ENCODE results near the gene HDAC5. TPM values are rescaled to one million over a fixed set of nuclear protein-coding genes. Genes with fewer than 3 reads are reported as not detected.
A peak's percentile ranks its signal among the peaks of the same experiment; 100 is the strongest.

The HDAC5 gene
- polyA plus RNA-seq, 4 donors, result 10.1 to 39.9 (median 17.3) TPM

DNA sequence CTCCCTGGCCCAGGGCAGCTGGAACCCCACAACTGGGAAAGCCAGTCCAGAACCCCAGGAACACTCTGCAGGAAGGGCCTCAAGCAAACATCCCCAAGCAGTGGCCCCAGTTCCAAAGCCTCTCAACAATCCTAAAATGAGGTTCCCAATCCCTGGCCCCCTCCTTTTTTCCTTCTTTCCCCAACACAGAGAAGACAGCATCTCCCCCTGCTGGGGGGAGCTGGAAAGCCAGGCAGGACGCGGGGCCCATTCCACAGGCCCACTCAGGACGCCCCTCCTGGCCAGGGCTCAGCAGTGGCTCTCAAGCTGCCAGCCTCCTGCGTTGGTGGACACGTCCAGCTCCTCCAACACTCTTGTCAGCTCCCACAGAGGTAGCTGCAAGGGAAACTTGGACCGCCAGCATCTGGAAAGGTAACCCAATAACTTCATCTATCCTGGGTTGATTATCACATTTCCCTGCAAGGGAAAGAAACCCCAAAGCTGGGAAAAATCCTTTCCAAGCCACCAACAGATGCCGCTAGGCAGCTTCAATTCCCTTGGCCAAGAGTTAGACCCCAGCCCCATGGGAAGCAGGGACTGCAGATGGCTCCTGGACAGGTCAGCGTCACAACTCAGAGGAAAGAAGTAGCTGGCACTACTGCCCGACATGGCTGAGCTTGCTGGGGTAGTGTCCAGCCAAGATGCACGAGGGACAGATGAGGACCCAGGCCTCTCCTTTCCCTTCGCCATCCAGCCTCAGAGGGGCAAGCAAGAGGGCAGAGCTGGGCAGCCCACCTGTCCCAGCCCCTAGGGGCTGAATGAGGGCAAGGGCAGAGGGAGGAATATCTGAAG, 7.6 kb downstream of the HDAC5 start:
- Histone ChIP-seq H3K27me3 (ENCODE audit: control insufficient read depth in 3 of 3, insufficient read depth in 3 of 3, low read length in 3 of 3) (no peaks in the 10 kb centered on the region), H3K36me3 (ENCODE audit: control insufficient read depth in 3 of 3, insufficient read depth in 2 of 3, low read depth in 1 of 3, low read length in 3 of 3) (peaks cover 0 to 90% (median 0%) of the 10 kb centered on the region in 3 donors), H3K4me1 (ENCODE audit: control insufficient read depth in 3 of 3, insufficient read depth in 2 of 3, low read depth in 1 of 3, low read length in 2 of 3) (peaks cover 1 to 19% (median 10%) of the 10 kb centered on the region in 3 donors), H3K4me3 (ENCODE audit: low read depth in 1 of 3, low read length in 3 of 3) (no peak overlapping the region), H3K27ac (ENCODE audit: low read depth in 1 of 3, low read length in 2 of 3) (no peak overlapping the region), H3K9me3 (ENCODE audit: control insufficient read depth in 2 of 2, insufficient read depth in 1 of 2, low read depth in 1 of 2, low read length in 1 of 2) (no peaks in the 10 kb centered on the region)
- no peak for FAIRE-seq
- 58 to 75% (median 69%) methylated on average over 11 of the region's 11 CpGs for WGBS, 3 donors
- peak in 1 of 2 donors; percentile 48 for DNase-seq

DNA sequence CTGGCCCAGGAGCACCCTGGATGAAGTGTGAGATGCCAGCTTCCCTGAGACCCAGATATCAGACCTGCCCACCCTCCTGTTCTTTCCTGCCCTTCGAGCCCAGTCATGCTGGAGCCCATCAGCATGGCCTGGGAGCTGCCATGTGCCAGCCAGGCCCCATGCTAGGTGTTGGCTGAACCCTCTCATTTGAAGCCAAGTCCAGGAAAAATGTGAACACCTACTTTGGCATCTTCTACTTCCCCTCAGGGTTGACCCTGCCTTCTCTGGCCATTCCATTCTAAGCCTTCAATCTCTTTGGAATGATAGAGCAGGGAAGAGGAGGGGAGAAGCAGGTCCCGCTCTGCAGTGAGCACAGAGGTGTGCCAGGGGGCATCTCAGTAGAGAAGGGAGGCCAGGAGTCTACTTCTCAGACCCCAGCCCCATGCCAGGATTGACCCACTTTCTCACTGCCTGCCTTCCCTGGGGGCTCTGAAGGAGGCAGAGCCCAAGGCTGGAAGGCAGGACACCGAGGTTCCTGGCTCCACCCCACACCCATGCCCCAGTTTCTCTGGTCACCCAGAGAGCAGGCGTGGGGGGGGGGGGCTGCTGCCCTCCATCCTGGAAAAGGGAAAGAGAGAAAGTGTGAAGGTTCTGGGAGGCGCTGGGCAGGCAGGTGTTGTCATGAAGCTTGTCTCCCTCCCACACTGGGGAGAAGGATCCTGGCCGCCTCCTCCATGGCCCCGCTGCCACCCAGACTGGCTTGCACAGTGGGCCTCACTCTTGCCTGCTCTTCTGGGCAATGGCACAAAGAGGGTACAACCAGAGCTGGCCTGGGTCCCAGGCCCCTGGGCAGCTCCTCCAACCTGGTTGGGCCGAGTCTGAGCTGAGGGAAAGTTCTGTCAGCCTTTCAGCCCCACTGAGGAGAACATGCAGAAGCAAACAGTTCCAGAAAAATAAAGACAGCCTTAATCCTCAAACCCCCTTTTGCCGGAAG, 9.3 kb downstream of the HDAC5 start:
- Histone ChIP-seq H3K27me3 (ENCODE audit: control insufficient read depth in 3 of 3, insufficient read depth in 3 of 3, low read length in 3 of 3) (no peaks in the 10 kb centered on the region), H3K4me3 (ENCODE audit: low read depth in 1 of 3, low read length in 3 of 3) (no peak overlapping the region), H3K9me3 (ENCODE audit: control insufficient read depth in 2 of 2, insufficient read depth in 1 of 2, low read depth in 1 of 2, low read length in 1 of 2) (no peaks in the 10 kb centered on the region), H3K4me1 (ENCODE audit: control insufficient read depth in 3 of 3, insufficient read depth in 2 of 3, low read depth in 1 of 3, low read length in 2 of 3) (peaks cover 2 to 35% (median 10%) of the 10 kb centered on the region in 3 donors), H3K36me3 (ENCODE audit: control insufficient read depth in 3 of 3, insufficient read depth in 2 of 3, low read depth in 1 of 3, low read length in 3 of 3) (peaks cover 0 to 91% (median 0%) of the 10 kb centered on the region in 3 donors), H3K27ac (ENCODE audit: low read depth in 1 of 3, low read length in 2 of 3) (no peak overlapping the region)
- no peak for FAIRE-seq
- 83 to 87% (median 85%) methylated on average over 8 to 9 of the region's 9 CpGs for WGBS, 3 donors
- DNase-seq, result no peak

- no peak for DNase-seq
- FAIRE-seq, result no peak
- Histone ChIP-seq H3K9me3 (ENCODE audit: control insufficient read depth in 2 of 2, insufficient read depth in 1 of 2, low read depth in 1 of 2, low read length in 1 of 2) (no peaks in the 10 kb centered on the region), H3K4me3 (ENCODE audit: low read depth in 1 of 3, low read length in 3 of 3) (no peak overlapping the region), H3K36me3 (ENCODE audit: control insufficient read depth in 3 of 3, insufficient read depth in 2 of 3, low read depth in 1 of 3, low read length in 3 of 3) (peaks cover 0 to 89% (median 0%) of the 10 kb centered on the region in 3 donors), H3K4me1 (ENCODE audit: control insufficient read depth in 3 of 3, insufficient read depth in 2 of 3, low read depth in 1 of 3, low read length in 2 of 3) (peaks cover 2 to 42% (median 10%) of the 10 kb centered on the region in 3 donors), H3K27me3 (ENCODE audit: control insufficient read depth in 3 of 3, insufficient read depth in 3 of 3, low read length in 3 of 3) (no peaks in the 10 kb centered on the region), H3K27ac (ENCODE audit: low read depth in 1 of 3, low read length in 2 of 3) (no peak overlapping the region)
- 82 to 94% (median 89%) methylated on average over 1 of the region's 1 CpG for WGBS, 3 donors
Observed at GRCh38 chr17:44113382-44113781, 10.1 kb downstream of the HDAC5 start.

DNA sequence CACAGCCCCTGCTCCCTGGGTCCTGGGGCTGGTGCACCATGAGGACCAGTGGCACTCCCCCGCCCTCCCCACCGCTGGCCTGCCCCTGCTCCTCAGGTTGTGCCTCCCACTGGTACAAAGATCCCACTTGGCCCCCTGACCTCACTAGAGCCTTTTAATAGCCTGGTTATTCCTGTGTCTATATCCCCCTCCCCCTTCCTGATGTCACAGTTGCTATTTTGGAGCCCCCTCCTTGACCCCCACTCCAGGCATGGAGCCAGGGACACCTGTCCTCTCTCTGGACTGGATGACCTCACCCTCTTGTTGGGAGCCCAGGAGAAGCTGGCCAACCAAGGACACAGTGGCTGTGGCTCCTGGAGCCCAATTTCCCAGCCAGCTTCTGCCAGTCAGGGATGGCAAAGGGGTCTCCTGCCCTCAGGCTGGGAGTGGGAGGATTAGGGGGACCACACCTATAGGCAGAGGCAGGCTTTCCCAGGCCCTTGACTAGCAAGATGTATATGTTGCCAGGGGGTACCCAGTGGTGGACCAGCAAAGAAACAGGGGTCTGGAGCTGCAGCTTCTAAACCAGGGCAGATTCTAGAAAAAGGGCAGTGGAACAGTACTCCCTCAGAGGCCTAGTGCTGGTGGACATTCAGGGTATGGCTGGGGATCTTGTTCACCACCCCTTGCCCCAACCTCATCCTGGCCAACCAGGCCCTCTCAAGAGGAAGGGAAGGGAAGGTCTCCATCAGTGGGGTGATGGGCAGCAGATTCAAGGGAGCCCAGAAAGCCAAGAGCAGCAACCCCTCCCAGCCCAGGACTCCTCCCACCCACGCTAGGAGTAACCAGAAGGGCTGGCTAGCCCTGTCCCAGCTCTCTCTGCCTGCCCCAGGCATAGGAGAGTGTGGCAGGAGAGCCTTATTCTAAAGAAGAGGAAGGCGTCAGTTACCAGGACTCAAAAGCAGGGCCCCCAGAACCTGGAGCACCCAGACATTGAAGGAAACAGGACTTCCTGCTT, 10.9 kb downstream of the HDAC5 start:
- DNase-seq (no peak), FAIRE-seq (no peak)
- Histone ChIP-seq H3K4me1 (ENCODE audit: control insufficient read depth in 3 of 3, insufficient read depth in 2 of 3, low read depth in 1 of 3, low read length in 2 of 3) (peaks cover 2 to 50% (median 10%) of the 10 kb centered on the region in 3 donors), H3K27ac (ENCODE audit: low read depth in 1 of 3, low read length in 2 of 3) (peak overlapping the region in 1 of 3 donors; percentile 52), H3K27me3 (ENCODE audit: control insufficient read depth in 3 of 3, insufficient read depth in 3 of 3, low read length in 3 of 3) (no peaks in the 10 kb centered on the region), H3K9me3 (ENCODE audit: control insufficient read depth in 2 of 2, insufficient read depth in 1 of 2, low read depth in 1 of 2, low read length in 1 of 2) (no peaks in the 10 kb centered on the region), H3K4me3 (ENCODE audit: low read depth in 1 of 3, low read length in 3 of 3) (no peak overlapping the region), H3K36me3 (ENCODE audit: control insufficient read depth in 3 of 3, insufficient read depth in 2 of 3, low read depth in 1 of 3, low read length in 3 of 3) (peaks cover 0 to 90% (median 0%) of the 10 kb centered on the region in 3 donors)
- WGBS, 3 donors, result 77 to 80% (median 80%) methylated on average over 4 of the region's 4 CpGs

- DNase-seq (no peak), FAIRE-seq (no peak)
- no peaks in the 10 kb centered on the region for H3K9me3 ChIP-seq (ENCODE audit: control insufficient read depth in 2 of 2, insufficient read depth in 1 of 2, low read depth in 1 of 2, low read length in 1 of 2)
- peak overlapping the region in 2 of 3 donors; percentile 52 to 56 for H3K27ac ChIP-seq (ENCODE audit: low read depth in 1 of 3, low read length in 2 of 3)
- H3K36me3 ChIP-seq (ENCODE audit: control insufficient read depth in 3 of 3, insufficient read depth in 2 of 3, low read depth in 1 of 3, low read length in 3 of 3), result peaks cover 0 to 87% (median 0%) of the 10 kb centered on the region in 3 donors
- H3K4me1 ChIP-seq (ENCODE audit: control insufficient read depth in 3 of 3, insufficient read depth in 2 of 3, low read depth in 1 of 3, low read length in 2 of 3), result peaks cover 2 to 51% (median 10%) of the 10 kb centered on the region in 3 donors
- WGBS, 3 donors, result 54 to 59% (median 57%) methylated on average over 3 of the region's 3 CpGs
- H3K4me3 ChIP-seq (ENCODE audit: low read depth in 1 of 3, low read length in 3 of 3), result no peak overlapping the region
- H3K27me3 ChIP-seq (ENCODE audit: control insufficient read depth in 3 of 3, insufficient read depth in 3 of 3, low read length in 3 of 3), result no peaks in the 10 kb centered on the region
Observed at GRCh38 chr17:44111777-44112176, 11.7 kb downstream of the HDAC5 start.

DNA sequence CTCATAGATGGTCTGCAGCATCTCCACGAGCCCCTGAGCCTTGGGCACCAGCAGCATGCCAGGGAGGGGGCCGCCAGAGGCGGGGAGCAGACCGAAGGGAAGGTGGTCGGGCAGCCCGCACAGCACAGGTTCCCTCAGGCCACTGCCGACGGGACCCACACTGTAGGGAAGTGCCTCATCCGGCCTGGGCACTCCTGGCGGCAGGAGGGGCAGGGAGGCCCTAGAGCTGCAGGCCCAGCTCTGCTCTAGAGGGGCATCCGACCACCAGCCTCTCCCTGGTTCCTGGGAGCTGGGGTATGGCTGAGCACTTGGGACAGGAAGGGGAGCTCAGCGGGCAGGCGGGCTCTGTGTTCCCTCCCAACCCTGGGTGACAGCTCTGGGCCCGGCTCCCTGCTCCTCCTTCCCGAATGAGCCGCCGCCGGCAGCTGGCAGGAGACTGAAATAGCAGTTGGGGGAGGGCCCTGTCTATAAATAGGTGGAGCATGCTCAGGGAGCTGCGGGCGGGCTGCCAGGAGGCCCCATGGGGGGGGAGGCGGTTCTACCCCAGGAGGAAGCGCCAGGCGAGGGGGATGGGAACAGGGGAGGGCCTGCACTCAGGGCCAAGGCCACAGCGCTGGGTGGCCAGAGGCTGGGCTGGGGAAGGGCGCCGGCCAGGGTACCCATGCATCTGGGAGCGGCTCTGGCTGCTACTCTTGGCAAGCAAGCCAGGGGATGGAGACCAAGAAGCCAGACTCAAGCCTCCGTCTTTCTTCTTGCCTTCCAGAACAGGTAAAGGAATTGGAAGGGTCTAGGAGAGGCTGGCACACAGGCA, 12.4 kb downstream of the HDAC5 start:
- H3K27ac ChIP-seq (ENCODE audit: low read depth in 1 of 3, low read length in 2 of 3), result peak overlapping the region in 2 of 3 donors; percentile 53 to 64
- peaks cover 2 to 51% (median 10%) of the 10 kb centered on the region in 3 donors for H3K4me1 ChIP-seq (ENCODE audit: control insufficient read depth in 3 of 3, insufficient read depth in 2 of 3, low read depth in 1 of 3, low read length in 2 of 3)
- H3K9me3 ChIP-seq (ENCODE audit: control insufficient read depth in 2 of 2, insufficient read depth in 1 of 2, low read depth in 1 of 2, low read length in 1 of 2), result no peaks in the 10 kb centered on the region
- H3K27me3 ChIP-seq (ENCODE audit: control insufficient read depth in 3 of 3, insufficient read depth in 3 of 3, low read length in 3 of 3), result no peaks in the 10 kb centered on the region
- FAIRE-seq, result no peak
- 8 to 13% (median 10%) methylated on average over 27 to 28 of the region's 28 CpGs for WGBS, 3 donors
- H3K4me3 ChIP-seq (ENCODE audit: low read depth in 1 of 3, low read length in 3 of 3), result peak overlapping the region in 2 of 3 donors; percentile 22 to 27
- DNase-seq, result peak; percentile 78 to 95
- peaks cover 0 to 85% (median 0%) of the 10 kb centered on the region in 3 donors for H3K36me3 ChIP-seq (ENCODE audit: control insufficient read depth in 3 of 3, insufficient read depth in 2 of 3, low read depth in 1 of 3, low read length in 3 of 3)

DNA sequence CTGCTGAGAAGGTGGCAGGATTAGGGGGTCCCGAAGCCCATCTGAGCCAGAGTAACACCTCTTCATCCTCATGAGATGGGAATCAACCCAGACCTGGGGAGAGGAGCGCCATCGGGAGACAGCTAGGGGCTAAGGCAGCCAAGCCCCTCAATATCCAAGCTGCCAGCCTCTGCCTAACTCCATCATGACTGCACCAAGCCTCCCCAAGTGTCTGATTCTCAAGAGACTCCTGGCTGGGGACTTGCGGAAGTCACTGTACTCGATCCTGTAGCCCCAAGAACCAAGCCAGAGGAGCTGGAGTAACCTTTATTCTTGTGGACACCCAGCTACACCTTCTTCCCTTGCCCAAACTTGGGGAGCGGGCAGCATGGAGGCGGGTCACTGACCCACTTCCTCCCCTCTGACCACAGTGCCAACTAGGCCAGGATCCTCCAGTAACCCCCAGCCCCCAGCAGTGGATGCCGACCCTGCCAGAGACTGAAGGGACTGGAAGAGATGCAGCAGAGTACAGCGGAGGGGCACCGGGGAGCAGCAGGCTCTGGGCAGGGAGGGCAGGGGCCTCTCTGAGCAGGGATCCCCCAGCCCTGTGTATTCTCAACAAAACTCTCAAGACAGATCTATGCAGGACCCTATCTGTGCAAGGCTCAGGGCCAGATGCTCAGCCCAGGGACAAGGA, 13.3 kb downstream of the HDAC5 start:
- DNase-seq (no peak), FAIRE-seq (no peak)
- Histone ChIP-seq H3K4me1 (ENCODE audit: control insufficient read depth in 3 of 3, insufficient read depth in 2 of 3, low read depth in 1 of 3, low read length in 2 of 3) (peaks cover 2 to 51% (median 10%) of the 10 kb centered on the region in 3 donors), H3K36me3 (ENCODE audit: control insufficient read depth in 3 of 3, insufficient read depth in 2 of 3, low read depth in 1 of 3, low read length in 3 of 3) (peaks cover 0 to 85% (median 0%) of the 10 kb centered on the region in 3 donors), H3K27ac (ENCODE audit: low read depth in 1 of 3, low read length in 2 of 3) (peak overlapping the region in 2 of 3 donors; percentile 53 to 64), H3K4me3 (ENCODE audit: low read depth in 1 of 3, low read length in 3 of 3) (peak overlapping the region in 1 of 3 donors; percentile 27), H3K27me3 (ENCODE audit: control insufficient read depth in 3 of 3, insufficient read depth in 3 of 3, low read length in 3 of 3) (no peaks in the 10 kb centered on the region), H3K9me3 (ENCODE audit: control insufficient read depth in 2 of 2, insufficient read depth in 1 of 2, low read depth in 1 of 2, low read length in 1 of 2) (no peaks in the 10 kb centered on the region)
- WGBS, 3 donors, result 81 to 94% (median 86%) methylated on average over 10 of the region's 10 CpGs
